ENCODE data around the gene SLC1A2. TPM values are rescaled to one million over a fixed set of nuclear protein-coding genes. Genes with fewer than 3 reads are reported as not detected.
A peak's percentile ranks its signal among the peaks of the same experiment; 100 is the strongest.

The SLC1A2 gene
- total RNA-seq, 2 experiments from 2014 or later: not detected

DNA sequence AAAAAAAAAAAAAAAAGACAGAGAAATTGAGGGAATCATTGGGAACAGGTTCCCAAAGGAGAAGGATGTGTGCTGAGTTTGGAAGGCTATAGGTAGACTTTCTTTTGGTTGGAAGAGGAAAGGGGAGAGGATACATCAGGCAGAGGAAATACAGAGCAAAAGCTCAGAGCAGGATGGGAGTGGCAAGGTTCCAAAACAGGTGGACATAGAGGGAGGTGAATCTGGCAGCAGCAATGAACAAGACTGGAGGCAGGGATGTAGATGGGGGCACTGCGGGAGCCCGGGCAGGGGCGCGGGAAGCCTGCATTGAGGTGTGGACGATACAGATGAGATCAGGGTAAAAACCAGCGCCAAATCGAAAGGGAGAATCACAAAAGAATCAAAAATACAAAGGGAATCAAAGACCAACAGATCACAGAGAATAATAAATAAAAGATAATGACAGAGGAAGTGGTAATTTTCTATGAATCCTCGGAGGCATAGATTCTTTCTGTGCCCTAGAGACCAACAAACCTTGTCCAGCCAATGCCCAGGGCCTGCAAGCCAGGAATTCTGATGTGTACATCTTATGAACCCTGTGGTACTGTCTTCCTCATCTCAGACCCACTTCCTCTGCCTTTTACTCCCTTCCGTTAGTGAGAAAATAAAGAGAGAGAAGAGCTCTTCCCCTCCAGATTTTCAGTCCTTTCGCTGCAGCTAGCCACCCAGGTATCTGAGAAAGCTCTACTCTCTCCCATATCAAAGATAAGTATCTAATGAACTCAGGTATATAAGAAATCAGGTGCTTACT, 70.3 kb downstream of the SLC1A2 start:
- H3K27me3 Mint-ChIP-seq: peaks cover 5% of the 10 kb centered on the region
- H3K27ac Mint-ChIP-seq: no peak overlapping the region
- peaks cover 3% of the 10 kb centered on the region for H3K36me3 Mint-ChIP-seq (ENCODE audit: low read depth)
- H3K4me1 Mint-ChIP-seq: peaks cover 24% of the 10 kb centered on the region
- DNase-seq: no peak
- no peak overlapping the region for H3K4me3 Mint-ChIP-seq
- POLR2A ChIA-PET: no interaction called here
- peaks cover 3% of the 10 kb centered on the region for H3K9me3 Mint-ChIP-seq
- CTCF ChIA-PET: no interaction called here

DNA sequence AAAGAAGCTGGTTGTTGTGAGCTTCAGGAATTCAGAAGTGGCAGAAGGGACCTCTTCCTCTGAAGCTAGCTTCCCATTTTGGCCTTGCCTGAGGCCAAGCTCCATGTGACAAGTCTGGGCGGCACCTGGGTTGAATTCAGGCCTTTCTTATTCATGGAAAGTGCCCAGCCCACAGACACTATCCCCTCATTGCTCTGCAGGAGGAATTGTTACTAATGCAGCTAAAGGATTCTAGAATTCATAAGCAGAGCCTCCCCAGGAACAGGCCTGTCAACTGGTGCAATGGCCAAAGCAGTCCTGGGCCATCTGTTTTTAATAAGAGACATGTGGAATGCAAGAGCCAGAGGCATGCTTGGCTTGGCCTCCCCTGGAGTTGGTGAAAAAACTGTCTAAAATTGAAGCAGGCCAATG, 71.4 kb downstream of the SLC1A2 start:
- ChIA-PET CTCF (no interaction called here), POLR2A (no interaction called here)
- Mint-ChIP-seq H3K4me1 (peaks cover 35% of the 10 kb centered on the region), H3K4me3 (no peak overlapping the region), H3K9me3 (peaks cover 3% of the 10 kb centered on the region), H3K36me3 (ENCODE audit: low read depth) (peaks cover 3% of the 10 kb centered on the region), H3K27ac (no peak overlapping the region), H3K27me3 (peaks cover 5% of the 10 kb centered on the region)
- DNase-seq: no peak

DNA sequence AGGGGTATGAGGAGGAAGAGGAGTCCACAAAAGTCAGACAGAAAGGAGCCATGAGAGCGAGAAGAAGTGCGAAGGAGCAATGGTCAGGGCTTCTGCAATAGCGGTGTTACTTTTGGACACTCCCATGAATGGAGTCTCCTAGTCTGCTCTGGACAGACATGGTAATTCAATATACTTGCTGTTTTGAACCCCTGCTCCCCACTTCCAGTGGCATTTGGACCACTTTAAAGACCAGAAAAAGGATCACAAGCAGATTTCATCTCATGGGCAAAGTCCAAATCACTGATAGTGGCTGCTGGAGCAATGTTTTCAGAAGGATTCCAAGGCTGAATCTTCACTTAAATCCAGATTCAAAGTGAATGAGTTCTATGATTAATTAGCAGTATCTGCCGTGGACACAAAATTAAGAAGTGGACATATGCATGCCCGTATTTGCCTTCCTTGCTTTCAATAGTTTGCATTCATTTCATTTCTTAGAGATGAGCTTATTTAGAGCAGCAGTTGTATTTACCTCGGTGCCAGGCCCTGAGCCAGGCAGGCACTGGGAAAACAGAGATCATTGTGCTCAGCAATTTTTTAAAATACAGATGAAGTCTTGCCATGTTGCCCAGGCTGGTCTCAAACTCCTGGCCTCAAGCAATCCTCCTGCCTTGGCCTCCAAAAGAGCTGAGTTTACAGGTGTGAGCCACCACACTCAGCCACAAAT, 72.0 kb downstream of the SLC1A2 start:
- H3K4me1 Mint-ChIP-seq: peaks cover 41% of the 10 kb centered on the region
- ChIA-PET POLR2A (no interaction called here), CTCF (no interaction called here)
- no peak overlapping the region for H3K27ac Mint-ChIP-seq
- peaks cover 5% of the 10 kb centered on the region for H3K27me3 Mint-ChIP-seq
- peaks cover 3% of the 10 kb centered on the region for H3K9me3 Mint-ChIP-seq
- no peak overlapping the region for H3K4me3 Mint-ChIP-seq
- H3K36me3 Mint-ChIP-seq (ENCODE audit: low read depth): peaks cover 3% of the 10 kb centered on the region
- no peak for DNase-seq

DNA sequence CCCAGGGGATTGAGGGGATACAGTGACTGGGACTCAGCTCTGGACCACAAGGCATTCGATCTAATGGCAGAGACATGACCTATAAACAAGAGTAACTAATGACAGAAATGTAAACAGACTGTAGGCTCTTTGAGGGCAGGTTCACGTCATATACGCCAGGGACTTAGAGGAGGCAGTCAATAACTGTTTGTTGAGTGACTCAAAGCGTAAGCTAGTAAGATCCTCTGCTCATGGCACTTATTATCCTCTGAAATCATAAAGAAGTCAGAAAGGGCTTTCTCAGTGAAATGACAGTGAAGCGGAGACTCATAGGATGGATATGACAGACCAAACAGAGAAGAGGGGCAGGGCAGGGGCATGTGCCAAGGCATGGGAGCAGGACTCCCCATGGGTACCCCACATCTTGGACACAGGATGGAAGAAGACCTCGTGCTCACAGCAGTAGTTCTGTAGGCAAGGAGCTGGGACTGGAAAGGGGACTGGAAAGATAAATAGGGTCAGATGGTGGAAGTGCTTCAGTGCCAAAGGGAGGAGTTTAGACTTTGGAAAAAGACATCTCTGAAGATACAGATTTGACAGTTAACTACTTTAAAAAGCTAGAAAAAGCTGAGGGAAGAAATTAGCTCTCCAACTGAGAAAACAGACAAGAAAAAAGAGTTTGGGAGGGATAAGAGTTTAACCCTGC, 72.7 kb downstream of the SLC1A2 start:
- ChIA-PET CTCF (no interaction called here), POLR2A (no interaction called here)
- peaks cover 3% of the 10 kb centered on the region for H3K9me3 Mint-ChIP-seq
- no peak for DNase-seq
- peaks cover 46% of the 10 kb centered on the region for H3K4me1 Mint-ChIP-seq
- H3K27me3 Mint-ChIP-seq: peaks cover 5% of the 10 kb centered on the region
- no peak overlapping the region for H3K4me3 Mint-ChIP-seq
- H3K27ac Mint-ChIP-seq: no peak overlapping the region
- peaks cover 3% of the 10 kb centered on the region for H3K36me3 Mint-ChIP-seq (ENCODE audit: low read depth)

DNA sequence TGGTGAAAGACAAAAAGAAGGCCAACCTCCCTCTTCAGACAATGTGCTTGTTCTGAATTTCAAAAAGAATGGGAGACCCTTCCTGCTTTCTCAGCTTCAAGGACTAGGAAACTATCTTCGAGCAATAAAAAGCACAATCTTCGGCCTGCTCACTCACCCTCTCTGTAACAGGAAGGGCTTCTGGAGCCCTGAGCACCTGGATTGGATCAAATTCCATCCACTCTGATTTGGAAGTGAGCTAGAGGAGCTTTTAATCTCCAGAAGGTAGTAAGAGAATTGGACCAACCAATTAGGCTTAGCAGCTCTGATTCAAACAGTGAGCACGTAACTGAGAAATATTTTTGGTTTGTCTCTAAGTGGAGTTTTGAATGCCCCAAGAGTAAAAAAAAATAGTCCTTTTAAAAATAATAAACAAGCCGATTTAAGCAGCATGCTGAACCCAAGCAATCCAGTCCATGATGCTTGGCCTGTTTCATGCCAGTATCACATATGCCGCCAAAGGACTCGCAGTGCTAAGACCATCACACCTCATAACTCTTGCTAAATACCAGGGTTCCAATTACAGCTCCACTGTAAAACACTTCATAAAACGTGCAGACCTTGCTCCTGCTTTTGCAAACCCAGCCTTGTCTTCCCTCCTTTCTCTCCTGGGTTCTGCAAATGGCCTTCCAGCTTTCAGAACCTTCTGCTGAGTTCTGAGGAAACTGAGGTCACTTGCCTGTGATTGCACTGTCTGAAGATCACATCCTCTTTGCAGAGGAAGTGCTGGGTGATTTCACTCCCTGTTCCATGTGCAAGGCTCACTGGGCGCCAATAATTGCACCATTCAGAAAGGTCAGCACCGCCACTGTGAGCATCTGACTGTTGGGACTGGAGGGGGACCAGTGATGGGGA, 74.4 kb downstream of the SLC1A2 start:
- POLR2A ChIA-PET: no interaction called here
- Mint-ChIP-seq H3K4me1 (peaks cover 46% of the 10 kb centered on the region), H3K36me3 (ENCODE audit: low read depth) (peaks cover 3% of the 10 kb centered on the region), H3K27ac (no peak overlapping the region), H3K9me3 (peaks cover 3% of the 10 kb centered on the region), H3K27me3 (peaks cover 3% of the 10 kb centered on the region), H3K4me3 (no peak overlapping the region)
- DNase-seq: no peak
- CTCF ChIA-PET: no interaction called here

DNA sequence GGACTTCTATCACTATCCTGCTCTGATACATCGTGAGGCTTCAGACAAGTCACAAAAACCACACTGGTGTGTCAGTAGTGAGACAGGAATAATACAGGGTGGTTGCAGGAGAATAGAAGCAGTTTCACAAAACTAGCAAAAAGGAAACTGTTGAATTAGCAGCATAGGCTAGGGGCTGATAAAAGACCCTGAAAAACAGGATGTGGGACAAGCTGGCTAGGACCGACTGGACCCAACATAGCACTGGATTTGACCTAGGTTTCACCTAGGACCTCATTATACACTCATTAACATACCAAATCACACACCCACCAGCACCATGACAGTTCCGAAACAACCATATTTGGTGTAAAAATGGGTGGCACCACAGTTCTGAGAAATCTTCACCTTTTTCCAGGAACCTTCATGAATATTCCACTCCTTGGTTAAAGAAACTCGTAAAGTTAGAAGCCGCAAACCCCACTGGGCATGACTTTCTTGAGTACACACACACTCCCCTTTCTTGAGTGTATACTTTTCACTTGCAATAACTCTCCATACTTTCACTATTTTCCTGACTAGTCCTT, 76.2 kb downstream of the SLC1A2 start:
- peaks cover 3% of the 10 kb centered on the region for H3K9me3 Mint-ChIP-seq
- peaks cover 33% of the 10 kb centered on the region for H3K4me1 Mint-ChIP-seq
- DNase-seq: peak; percentile 67
- H3K27me3 Mint-ChIP-seq: peaks cover 3% of the 10 kb centered on the region
- ChIA-PET CTCF (no interaction called here), POLR2A (no interaction called here)
- peaks cover 7% of the 10 kb centered on the region for H3K36me3 Mint-ChIP-seq (ENCODE audit: low read depth)
- peak overlapping the region; percentile 65 for H3K27ac Mint-ChIP-seq
- H3K4me3 Mint-ChIP-seq: peak overlapping the region; percentile 30

DNA sequence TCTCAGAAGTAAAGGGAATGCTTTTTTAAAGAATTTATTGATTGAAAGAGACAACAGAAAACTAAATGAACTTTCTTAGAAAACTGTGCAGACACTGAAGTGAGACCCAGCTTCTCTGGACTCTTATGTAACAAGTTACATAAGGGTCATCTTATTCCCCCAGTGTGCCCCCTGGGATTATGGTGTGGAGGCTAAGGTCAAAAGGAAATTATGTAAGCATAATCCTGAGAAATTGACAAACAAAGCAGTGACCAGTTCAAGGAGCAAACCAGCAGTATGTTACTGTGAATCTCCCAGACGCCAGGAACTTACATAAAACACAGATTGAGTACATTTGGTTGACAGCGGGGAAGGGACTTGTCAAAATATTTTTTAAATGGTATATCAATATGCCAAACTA, 78.6 kb downstream of the SLC1A2 start:
- Mint-ChIP-seq H3K4me1 (peaks cover 38% of the 10 kb centered on the region), H3K27ac (no peak overlapping the region), H3K4me3 (no peak overlapping the region), H3K36me3 (ENCODE audit: low read depth) (peaks cover 7% of the 10 kb centered on the region), H3K9me3 (peaks cover 9% of the 10 kb centered on the region), H3K27me3 (peaks cover 3% of the 10 kb centered on the region)
- no peak for DNase-seq
- CTCF ChIA-PET: no interaction called here
- POLR2A ChIA-PET: no interaction called here

DNA sequence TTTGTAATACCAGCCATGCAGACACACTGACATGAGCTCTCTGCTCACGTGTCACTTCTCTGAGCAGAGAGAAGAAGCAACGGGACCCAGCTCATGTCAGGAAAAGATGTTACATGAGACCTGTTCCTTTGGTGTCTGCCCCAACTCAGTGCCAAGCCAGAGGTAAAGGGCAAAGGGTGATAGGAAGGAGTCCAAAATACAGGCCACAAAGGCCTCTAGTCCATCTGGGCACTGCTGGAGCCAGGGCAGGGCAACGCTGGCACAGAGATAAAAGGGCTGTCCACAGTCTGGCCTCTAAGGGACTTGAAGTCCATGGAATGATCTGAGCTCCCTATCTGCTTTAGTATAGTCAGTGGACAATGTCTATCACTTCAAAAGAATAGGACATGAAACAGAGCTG, 79.3 kb downstream of the SLC1A2 start:
- Mint-ChIP-seq H3K4me3 (no peak overlapping the region), H3K9me3 (peaks cover 7% of the 10 kb centered on the region), H3K36me3 (ENCODE audit: low read depth) (peaks cover 4% of the 10 kb centered on the region), H3K27me3 (no peaks in the 10 kb centered on the region), H3K27ac (no peak overlapping the region), H3K4me1 (peaks cover 33% of the 10 kb centered on the region)
- DNase-seq: no peak
- ChIA-PET POLR2A (no interaction called here), CTCF (interaction anchor here (0.9 kb wide), 1 partner anchor 12 kb away, joined by 3 read pairs; no protein-coding TSS in a partner anchor)

DNA sequence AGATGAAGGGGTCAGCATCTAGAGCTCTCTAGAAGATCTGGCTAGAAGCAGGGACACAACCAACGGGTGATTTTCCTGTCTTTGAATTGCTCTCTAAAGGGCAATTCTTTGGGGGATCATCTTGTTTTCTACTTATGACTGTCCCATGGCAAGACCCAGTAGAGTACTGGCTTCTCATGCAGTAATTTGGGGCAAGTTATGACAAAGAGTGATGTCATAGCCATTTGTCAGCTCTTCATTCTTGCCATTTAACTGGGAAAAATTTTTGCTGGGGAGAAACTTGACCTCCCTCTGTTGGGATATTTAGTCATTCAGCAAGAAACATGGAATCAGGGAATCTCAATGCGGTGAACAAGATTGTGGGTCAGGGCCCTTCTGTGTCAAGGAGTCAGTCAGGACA, 80.4 kb downstream of the SLC1A2 start:
- no peak overlapping the region for H3K4me3 Mint-ChIP-seq
- H3K27me3 Mint-ChIP-seq: no peaks in the 10 kb centered on the region
- peaks cover 34% of the 10 kb centered on the region for H3K4me1 Mint-ChIP-seq
- CTCF ChIA-PET: interaction anchor here (1.1 kb wide), 1 partner anchor 33 kb away, joined by 4 read pairs; no protein-coding TSS in a partner anchor
- no peak for DNase-seq
- H3K36me3 Mint-ChIP-seq (ENCODE audit: low read depth): peaks cover 7% of the 10 kb centered on the region
- H3K27ac Mint-ChIP-seq: no peak overlapping the region
- H3K9me3 Mint-ChIP-seq: peaks cover 7% of the 10 kb centered on the region
- POLR2A ChIA-PET: no interaction called here

DNA sequence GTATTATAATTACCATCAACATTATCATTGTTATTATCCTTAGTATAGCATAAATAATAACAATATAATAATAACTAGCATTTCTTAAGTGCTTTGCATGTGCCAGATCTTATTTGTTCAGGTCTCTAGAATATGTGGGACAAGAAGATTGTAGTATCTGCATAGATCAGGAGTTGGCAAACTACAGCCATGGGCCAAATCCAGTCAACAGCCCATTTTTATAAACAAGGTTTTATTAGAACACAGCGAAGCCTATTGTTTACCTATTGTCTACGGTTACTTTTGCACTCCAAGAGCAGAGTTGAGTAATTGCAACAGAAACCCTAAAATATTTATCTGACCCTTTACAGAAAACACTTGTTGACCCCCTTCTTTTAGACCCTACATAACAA, 81.4 kb downstream of the SLC1A2 start:
- Mint-ChIP-seq H3K4me1 (peaks cover 24% of the 10 kb centered on the region), H3K36me3 (ENCODE audit: low read depth) (peaks cover 7% of the 10 kb centered on the region), H3K27me3 (no peaks in the 10 kb centered on the region), H3K4me3 (no peak overlapping the region), H3K27ac (no peak overlapping the region), H3K9me3 (peaks cover 7% of the 10 kb centered on the region)
- CTCF ChIA-PET: no interaction called here
- POLR2A ChIA-PET: no interaction called here
- DNase-seq: no peak

DNA sequence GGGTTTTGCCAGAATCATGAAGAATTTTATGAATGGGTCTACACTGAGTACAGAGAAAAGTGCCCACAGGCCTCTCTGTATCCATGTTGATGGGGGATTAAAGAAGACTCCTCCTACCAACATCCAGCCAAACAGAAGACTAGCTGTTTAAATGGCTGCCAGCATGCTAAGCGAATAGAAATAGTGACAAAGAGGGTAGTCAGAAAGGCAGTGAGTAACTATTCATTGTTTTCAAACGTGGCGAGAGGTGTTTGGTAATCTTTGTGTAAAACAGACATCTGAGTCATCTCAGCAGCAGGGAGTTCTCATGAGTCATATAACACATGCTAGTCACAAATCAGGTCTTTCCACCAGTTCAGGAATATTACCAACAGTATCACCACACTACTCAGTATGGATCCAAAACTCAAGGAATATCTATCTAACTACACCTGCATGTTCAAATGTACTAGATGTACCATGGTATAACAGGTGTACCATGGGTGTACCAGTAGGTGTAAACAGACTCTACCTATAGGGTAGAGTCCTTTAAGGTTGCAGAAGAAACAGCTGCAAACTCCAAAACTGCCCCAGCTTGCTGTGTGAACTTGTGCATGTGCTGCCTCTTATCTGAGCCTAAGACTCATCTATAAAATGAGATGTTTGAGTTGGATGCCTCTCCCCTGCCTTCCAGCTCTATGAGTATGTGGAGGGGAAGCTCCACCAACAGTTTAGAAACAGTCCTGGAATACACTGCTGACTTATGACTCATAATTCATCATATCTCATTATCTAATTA, 82.0 kb downstream of the SLC1A2 start:
- ChIA-PET POLR2A (no interaction called here), CTCF (interaction anchor here (1.0 kb wide), 1 partner anchor 100 kb away, joined by 3 read pairs; no protein-coding TSS in a partner anchor)
- H3K27me3 Mint-ChIP-seq: no peaks in the 10 kb centered on the region
- peaks cover 7% of the 10 kb centered on the region for H3K36me3 Mint-ChIP-seq (ENCODE audit: low read depth)
- peaks cover 22% of the 10 kb centered on the region for H3K4me1 Mint-ChIP-seq
- no peak overlapping the region for H3K4me3 Mint-ChIP-seq
- no peak overlapping the region for H3K27ac Mint-ChIP-seq
- H3K9me3 Mint-ChIP-seq: peaks cover 11% of the 10 kb centered on the region
- no peak for DNase-seq

DNA sequence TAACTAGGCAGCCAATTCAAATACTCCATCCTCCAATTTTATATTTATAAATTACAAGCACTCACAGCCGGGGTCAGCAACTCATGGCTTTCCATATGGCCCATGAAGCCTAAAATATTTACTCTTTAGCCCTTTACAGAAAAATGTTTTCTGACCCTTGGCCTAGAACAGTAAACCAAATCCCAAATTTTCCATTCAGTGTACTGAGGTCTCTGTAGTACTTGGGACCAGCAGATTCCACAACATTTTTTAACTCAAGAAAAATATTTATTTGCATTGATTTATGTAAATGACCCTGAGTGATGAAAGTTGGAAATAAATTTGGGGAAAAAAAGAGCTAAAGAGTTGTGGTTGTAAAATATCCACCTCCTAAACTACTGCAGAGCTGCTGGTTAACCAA, 82.6 kb downstream of the SLC1A2 start:
- CTCF ChIA-PET: interaction anchor here (1.0 kb wide), 1 partner anchor 99 kb away, joined by 3 read pairs; no protein-coding TSS in a partner anchor
- H3K4me3 Mint-ChIP-seq: no peak overlapping the region
- POLR2A ChIA-PET: no interaction called here
- no peaks in the 10 kb centered on the region for H3K27me3 Mint-ChIP-seq
- peaks cover 12% of the 10 kb centered on the region for H3K9me3 Mint-ChIP-seq
- H3K4me1 Mint-ChIP-seq: peaks cover 21% of the 10 kb centered on the region
- H3K36me3 Mint-ChIP-seq (ENCODE audit: low read depth): peaks cover 7% of the 10 kb centered on the region
- DNase-seq: no peak
- H3K27ac Mint-ChIP-seq: no peak overlapping the region

Data from activated CD4-positive, alpha-beta memory T cell treated with anti-CD3 and anti-CD28 coated beads, Interleukin-2, amount 10 ng/mL, durations not matched to agents 7 days and 5 days (primary cell).